Lower lobe of right lung (tissue), 2 donors: ENCODE results near the gene KCNE3. TPM values are rescaled to one million over a fixed set of nuclear protein-coding genes. Genes with fewer than 3 reads are reported as not detected.

ENCODE experiments used
- ATAC-seq, 2 donors: fragments of 200-7000 bp; cut with Tn5 transposase; one replicate each; pipeline ENCODE4 v1.9.1; 2020 to 2022; ENCODE audit warnings: mild to moderate bottlenecking in 2 of 2, moderate library complexity in 2 of 2
- DNase-seq: peaks from one replicate; pipeline ENCODE4 v3.0.0-alpha.2; 2020
- H3K27ac ChIP-seq: fragments of 200-600 bp; one replicate; pipeline ENCODE4 v1.8.0; 2022
- H3K27me3 ChIP-seq: fragments of 200-600 bp; one replicate; pipeline ENCODE4 v1.8.0; 2022; ENCODE audit warnings: low read depth
- H3K36me3 ChIP-seq: fragments of 200-600 bp; one replicate; pipeline ENCODE4 v1.8.0; 2022; ENCODE audit warnings: mild to moderate bottlenecking
- H3K4me1 ChIP-seq: fragments of 200-600 bp; one replicate; pipeline ENCODE4 v1.8.0; 2022
- H3K4me3 ChIP-seq: fragments of 200-600 bp; one replicate; pipeline ENCODE4 v1.8.0; 2022; ENCODE audit warnings: mild to moderate bottlenecking
- H3K9me3 ChIP-seq: fragments of 200-600 bp; one replicate; pipeline ENCODE4 v1.8.0; 2022
- intact Hi-C: fragments of 100-400 bp; cut with DNase I; formaldehyde crosslinking; loops from one replicate; pipeline ENCODE4 v1.11.0; 2022
- total RNA-seq: library from RNA; stranded (reverse); fragmentation: NEBNext Ultra II Directional; extraction: Animal tissue kit (Norgen Biotek cat#: 25700); gene quantifications from one replicate; pipeline ENCODE4 v1.2.1, GENCODE V29; 2021
- TF ChIP-seq, protein P1 (sequence below): fragments of 200-600 bp; IDR thresholded peaks from one replicate; pipeline ENCODE4 v1.8.0; 2022; ENCODE audit warnings: antibody characterized with exemption, mild to moderate bottlenecking
- donor health status: DM: no; HTN: yes; CAD: no; lungs with severe emphysema.

The KCNE3 gene
- total RNA-seq, 1 donor from 2014 or later: 34.9 TPM

DNA sequence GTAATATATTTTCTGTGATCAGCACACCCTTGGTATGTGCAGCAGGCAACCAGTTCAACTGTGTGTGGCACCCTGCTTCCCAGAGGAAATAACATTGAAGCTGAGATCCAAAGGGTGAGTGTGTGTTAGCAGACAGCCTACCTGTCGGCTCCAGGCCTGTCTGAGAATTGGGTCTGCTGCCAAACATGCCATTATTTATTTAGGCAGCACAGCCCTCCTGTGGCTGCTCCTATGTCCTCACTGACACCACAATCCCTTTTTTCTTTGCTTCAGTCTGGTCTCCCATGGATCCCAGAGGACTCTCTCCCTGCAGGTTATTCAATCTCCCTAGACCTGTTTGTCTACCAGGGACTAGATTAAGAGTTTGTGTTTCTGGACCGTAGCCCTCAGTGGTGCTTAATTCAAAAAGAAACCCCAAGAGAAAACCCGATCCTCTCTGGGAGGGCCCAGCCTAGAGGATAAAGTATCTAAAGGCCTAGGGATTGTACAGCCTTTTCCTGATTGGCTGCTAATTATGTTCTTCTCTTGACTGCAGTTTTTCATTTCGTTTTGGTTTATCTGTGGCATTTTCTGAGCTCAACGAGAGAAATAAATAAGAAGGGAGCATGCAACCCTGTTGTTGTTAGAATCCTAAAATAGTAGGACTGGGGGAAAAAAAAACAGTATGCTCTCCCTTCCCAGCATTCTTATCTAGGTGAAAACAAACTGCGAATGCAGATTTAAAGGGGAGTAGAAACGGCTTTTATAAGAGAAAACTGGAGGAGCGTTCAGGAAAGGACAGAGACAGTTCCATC, 24.1 kb downstream of the KCNE3 start:
- ATAC-seq (peak; percentile 78 to 86), DNase-seq (no peak)
- Histone ChIP-seq H3K9me3 (no peaks in the 10 kb centered on the region), H3K4me3 (no peak overlapping the region), H3K4me1 (peaks cover 11% of the 10 kb centered on the region), H3K36me3 (no peaks in the 10 kb centered on the region), H3K27ac (no peak overlapping the region), H3K27me3 (no peaks in the 10 kb centered on the region)
- TF ChIP-seq, protein P1, sequence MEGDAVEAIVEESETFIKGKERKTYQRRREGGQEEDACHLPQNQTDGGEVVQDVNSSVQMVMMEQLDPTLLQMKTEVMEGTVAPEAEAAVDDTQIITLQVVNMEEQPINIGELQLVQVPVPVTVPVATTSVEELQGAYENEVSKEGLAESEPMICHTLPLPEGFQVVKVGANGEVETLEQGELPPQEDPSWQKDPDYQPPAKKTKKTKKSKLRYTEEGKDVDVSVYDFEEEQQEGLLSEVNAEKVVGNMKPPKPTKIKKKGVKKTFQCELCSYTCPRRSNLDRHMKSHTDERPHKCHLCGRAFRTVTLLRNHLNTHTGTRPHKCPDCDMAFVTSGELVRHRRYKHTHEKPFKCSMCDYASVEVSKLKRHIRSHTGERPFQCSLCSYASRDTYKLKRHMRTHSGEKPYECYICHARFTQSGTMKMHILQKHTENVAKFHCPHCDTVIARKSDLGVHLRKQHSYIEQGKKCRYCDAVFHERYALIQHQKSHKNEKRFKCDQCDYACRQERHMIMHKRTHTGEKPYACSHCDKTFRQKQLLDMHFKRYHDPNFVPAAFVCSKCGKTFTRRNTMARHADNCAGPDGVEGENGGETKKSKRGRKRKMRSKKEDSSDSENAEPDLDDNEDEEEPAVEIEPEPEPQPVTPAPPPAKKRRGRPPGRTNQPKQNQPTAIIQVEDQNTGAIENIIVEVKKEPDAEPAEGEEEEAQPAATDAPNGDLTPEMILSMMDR: no peak
- intact Hi-C loops: no loop called here

DNA sequence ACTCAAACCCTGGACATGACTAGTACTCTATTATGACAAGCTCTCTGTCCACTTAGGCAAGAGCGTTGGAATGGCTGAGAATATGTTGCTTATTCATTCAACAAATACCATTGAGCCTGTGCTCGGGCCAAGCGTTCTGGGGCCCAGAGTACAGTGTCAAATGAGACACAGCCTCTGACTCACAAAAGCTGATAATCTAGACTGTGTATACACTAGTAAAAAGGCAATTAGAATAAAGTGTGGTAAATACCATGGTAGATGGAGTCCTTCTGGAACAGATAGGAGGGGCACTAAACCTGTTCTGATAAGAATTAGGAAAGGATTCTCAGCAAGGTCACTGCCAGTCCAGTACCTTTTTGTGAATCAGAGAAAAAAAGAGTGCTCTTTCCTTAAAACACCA, 24.7 kb downstream of the KCNE3 start:
- TF ChIP-seq, protein P1: no peak
- Histone ChIP-seq H3K9me3 (no peaks in the 10 kb centered on the region), H3K27ac (no peak overlapping the region), H3K36me3 (no peaks in the 10 kb centered on the region), H3K27me3 (no peaks in the 10 kb centered on the region), H3K4me3 (no peak overlapping the region), H3K4me1 (peaks cover 11% of the 10 kb centered on the region)
- ATAC-seq: peak; percentile 72 to 85
- no peak for DNase-seq
- intact Hi-C loops: no loop called here

DNA sequence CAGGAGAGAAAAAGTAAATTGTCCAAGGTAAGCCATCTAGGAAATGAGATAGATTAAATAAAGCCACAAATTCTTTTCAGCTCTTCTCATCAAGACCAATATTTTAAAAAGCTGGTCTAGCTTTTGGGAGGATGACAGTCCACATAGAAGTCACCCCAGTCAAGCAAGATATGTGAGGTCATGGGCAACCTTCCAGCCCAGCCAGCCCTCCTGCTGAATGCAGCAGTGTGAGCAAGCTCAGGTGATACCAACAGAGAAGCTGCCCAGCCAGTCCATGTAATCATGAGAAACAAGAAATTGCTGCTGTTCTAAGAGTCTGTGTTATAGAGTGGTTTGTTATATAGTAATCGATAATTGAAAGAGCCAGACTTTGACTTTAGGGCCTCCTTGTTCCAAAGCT, 28.7 kb downstream of the KCNE3 start:
- intact Hi-C loops: no loop called here
- Histone ChIP-seq H3K36me3 (no peaks in the 10 kb centered on the region), H3K9me3 (no peaks in the 10 kb centered on the region), H3K4me1 (peaks cover 11% of the 10 kb centered on the region), H3K27me3 (no peaks in the 10 kb centered on the region), H3K27ac (no peak overlapping the region), H3K4me3 (no peak overlapping the region)
- DNase-seq: no peak
- TF ChIP-seq, protein P1: no peak
- no peak for ATAC-seq

DNA sequence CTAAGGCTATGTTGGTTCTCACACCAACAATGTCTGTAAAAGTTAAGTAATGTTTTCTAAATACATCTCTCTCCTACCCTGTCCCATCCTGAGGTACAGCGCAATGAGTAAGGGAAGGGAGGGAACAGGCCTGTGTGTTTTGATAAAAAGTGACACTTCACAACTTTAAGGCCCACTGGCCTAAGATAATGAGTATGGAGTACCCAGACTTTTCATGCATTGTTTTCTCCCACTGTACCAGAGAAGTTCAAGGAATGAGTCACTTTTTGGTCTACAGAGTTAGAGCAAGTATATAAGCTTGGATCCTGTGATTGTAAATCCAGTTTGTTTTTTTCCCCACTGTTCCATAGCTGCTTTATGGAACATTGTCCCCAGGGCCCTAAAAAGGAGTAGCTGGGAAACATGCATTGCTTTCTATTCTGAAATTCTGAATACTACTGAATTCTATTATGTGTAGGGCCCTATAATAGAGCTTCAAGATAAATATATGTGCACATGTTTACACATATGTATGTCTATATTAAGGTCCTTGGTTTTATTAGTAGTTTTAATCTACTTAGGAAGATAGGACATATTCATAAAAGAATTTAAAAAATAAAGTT, 29.8 kb downstream of the KCNE3 start:
- ATAC-seq: no peak
- intact Hi-C loops: no loop called here
- Histone ChIP-seq H3K36me3 (no peaks in the 10 kb centered on the region), H3K4me1 (no peaks in the 10 kb centered on the region), H3K4me3 (no peak overlapping the region), H3K27ac (no peak overlapping the region), H3K9me3 (no peaks in the 10 kb centered on the region), H3K27me3 (no peaks in the 10 kb centered on the region)
- DNase-seq: no peak
- TF ChIP-seq, protein P1: no peak

DNA sequence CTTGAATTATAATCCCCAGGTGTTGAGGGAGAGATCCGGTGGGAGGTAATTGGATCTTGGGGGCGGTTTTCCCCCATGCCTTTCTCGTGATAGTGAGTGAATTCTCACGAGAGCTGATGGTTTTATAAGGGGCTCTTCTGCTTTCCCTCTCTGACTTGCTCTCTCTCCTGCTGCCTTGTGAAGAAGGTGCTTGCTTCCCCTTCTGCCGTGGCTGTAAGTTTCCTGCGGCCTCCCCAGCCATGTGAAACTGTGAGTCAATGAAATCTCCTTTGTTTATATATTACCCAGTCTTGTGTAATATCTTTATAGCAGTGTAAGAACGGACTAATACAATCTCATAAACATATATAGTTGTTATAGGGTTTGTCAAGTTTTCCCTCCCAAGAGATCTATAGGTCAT, 32.8 kb downstream of the KCNE3 start:
- H3K9me3 ChIP-seq: no peaks in the 10 kb centered on the region
- intact Hi-C loops: no loop called here
- TF ChIP-seq, protein P1: no peak
- no peaks in the 10 kb centered on the region for H3K4me1 ChIP-seq
- H3K27me3 ChIP-seq: no peaks in the 10 kb centered on the region
- no peak for ATAC-seq
- no peak overlapping the region for H3K4me3 ChIP-seq
- H3K27ac ChIP-seq: no peak overlapping the region
- H3K36me3 ChIP-seq: no peaks in the 10 kb centered on the region
- DNase-seq: no peak
